HEK293 (cell line): Measurements from ENCODE around the gene PAX2.

Experiments
- CTCF ChIA-PET: fragments of 350-600 bp; formaldehyde crosslinking; extraction: SDS; loops from one replicate; lab custom pipeline; 2021; ENCODE audit warnings: antibody characterized with exemption; lab: Yijun Ruan, JAX
- POLR2A ChIA-PET: fragments of 300-600 bp; formaldehyde crosslinking; extraction: SDS; loops from one replicate; lab custom pipeline; 2020; ENCODE audit warnings: antibody characterized with exemption, inconsistent platforms; lab: Yijun Ruan, JAX
- H3K27ac ChIP-seq: fragments of 200-500 bp; sonication (Bioruptor generic); 2 replicates; pipeline ENCODE4 v1.5.1; 2014; ENCODE audit warnings: low read depth, low read length, control low read depth, inconsistent platforms; ENCODE audit errors: extremely low read depth
- H3K36me3 ChIP-seq, 2 experiments: fragments of 200-500 bp in 1 of 2; sonication (Bioruptor generic) in 1 of 2; 1 replicate in 1 of 2; 2 replicates in 1 of 2; pipeline ENCODE4 v1.5.1; 2014 to 2017; ENCODE audit warnings: inconsistent platforms in 2 of 2, low read length in 2 of 2; ENCODE audit not compliant: control insufficient read depth in 2 of 2, insufficient read depth in 1 of 2
- H3K4me1 ChIP-seq: fragments of 200-500 bp; sonication (Bioruptor generic); 2 replicates; pipeline ENCODE4 v1.5.1; 2014; ENCODE audit warnings: mild to moderate bottlenecking, low read length, inconsistent platforms; ENCODE audit not compliant: control insufficient read depth, insufficient read depth
- H3K4me3 ChIP-seq: 2 replicates; pipeline ENCODE4 v1.5.1; 2011; ENCODE audit warnings: low read depth, mild to moderate bottlenecking, control low read depth, low read length, moderate library complexity
- H3K9me3 ChIP-seq: fragments of 200-500 bp; sonication (Bioruptor generic); 2 replicates; pipeline ENCODE4 v1.5.1; 2014; ENCODE audit warnings: low read depth, low read length, inconsistent platforms; ENCODE audit not compliant: control insufficient read depth, insufficient read depth
- EGR2 ChIP-seq: fragments of 450-650 bp; formaldehyde crosslinking; IDR thresholded peaks from 2 replicates; pipeline ENCODE4 v1.5.1; 2016; ENCODE audit warnings: low read depth, missing biosample characterization, missing genetic modification characterization
- HIC1 ChIP-seq: fragments of 450-650 bp; formaldehyde crosslinking; IDR thresholded peaks from 2 replicates; pipeline ENCODE4 v1.5.1; 2016; ENCODE audit warnings: missing biosample characterization, missing genetic modification characterization
- INSM2 ChIP-seq: fragments of 450-650 bp; formaldehyde crosslinking; IDR thresholded peaks from 2 replicates; pipeline ENCODE4 v1.5.1; 2016; ENCODE audit warnings: missing biosample characterization, missing genetic modification characterization
- KLF16 ChIP-seq: fragments of 450-650 bp; formaldehyde crosslinking; IDR thresholded peaks from 2 replicates; pipeline ENCODE4 v1.5.1; 2017; ENCODE audit warnings: missing biosample characterization, missing genetic modification characterization
- KLF17 ChIP-seq: fragments of 450-650 bp; formaldehyde crosslinking; IDR thresholded peaks from 2 replicates; pipeline ENCODE4 v1.5.1; 2016; ENCODE audit warnings: missing biosample characterization, missing genetic modification characterization
- PRDM10 ChIP-seq: fragments of 450-650 bp; formaldehyde crosslinking; IDR thresholded peaks from 2 replicates; pipeline ENCODE4 v1.5.1; 2016; ENCODE audit warnings: missing biosample characterization, missing genetic modification characterization
- SALL2 ChIP-seq: fragments of 450-650 bp; formaldehyde crosslinking; IDR thresholded peaks from 2 replicates; pipeline ENCODE4 v1.5.0; 2017; ENCODE audit warnings: missing biosample characterization, mild to moderate bottlenecking, missing genetic modification characterization, borderline replicate concordance
- SP3 ChIP-seq: fragments of 450-650 bp; formaldehyde crosslinking; IDR thresholded peaks from 2 replicates; pipeline ENCODE4 v1.5.1; 2016; ENCODE audit warnings: missing biosample characterization, missing genetic modification characterization
- ZBTB17 ChIP-seq: fragments of 450-650 bp; formaldehyde crosslinking; IDR thresholded peaks from 2 replicates; pipeline ENCODE4 v1.5.1; 2016; ENCODE audit warnings: missing biosample characterization, missing genetic modification characterization
- ZBTB21 ChIP-seq: fragments of 450-650 bp; formaldehyde crosslinking; IDR thresholded peaks from 2 replicates; pipeline ENCODE4 v1.5.1; 2017; ENCODE audit warnings: missing biosample characterization, missing genetic modification characterization
- ZBTB26 ChIP-seq: fragments of 450-650 bp; formaldehyde crosslinking; optimal IDR thresholded peaks from 2 replicates; pipeline ENCODE3; 2016; ENCODE audit warnings: missing biosample characterization, mild to moderate bottlenecking, missing genetic modification characterization
- ZNF202 ChIP-seq: fragments of 450-650 bp; formaldehyde crosslinking; IDR thresholded peaks from 2 replicates; pipeline ENCODE4 v1.5.1; 2016; ENCODE audit warnings: missing biosample characterization, missing genetic modification characterization, borderline replicate concordance
- ZNF211 ChIP-seq: fragments of 450-650 bp; formaldehyde crosslinking; IDR thresholded peaks from 2 replicates; pipeline ENCODE4 v1.5.1; 2016; ENCODE audit warnings: low read depth, missing biosample characterization, missing genetic modification characterization
- ZNF292 ChIP-seq: fragments of 450-650 bp; formaldehyde crosslinking; IDR thresholded peaks from 2 replicates; pipeline ENCODE4 v1.5.1; 2016; ENCODE audit warnings: low read depth, missing biosample characterization, missing genetic modification characterization, borderline replicate concordance
- ZNF449 ChIP-seq: fragments of 450-650 bp; formaldehyde crosslinking; IDR thresholded peaks from 2 replicates; pipeline ENCODE4 v1.5.1; 2017; ENCODE audit warnings: missing biosample characterization, mild to moderate bottlenecking, missing genetic modification characterization, moderate library complexity
- ZNF600 ChIP-seq: fragments of 450-650 bp; formaldehyde crosslinking; IDR thresholded peaks from 2 replicates; pipeline ENCODE4 v1.5.1; 2016; ENCODE audit warnings: missing biosample characterization, missing genetic modification characterization
- ZNF621 ChIP-seq: fragments of 450-650 bp; formaldehyde crosslinking; IDR thresholded peaks from 2 replicates; pipeline ENCODE4 v1.5.1; 2017; ENCODE audit warnings: missing biosample characterization, missing genetic modification characterization
- ZNF623 ChIP-seq: fragments of 450-650 bp; formaldehyde crosslinking; IDR thresholded peaks from 2 replicates; pipeline ENCODE4 v1.5.1; 2016; ENCODE audit warnings: missing biosample characterization, missing genetic modification characterization
- ZNF639 ChIP-seq: fragments of 450-650 bp; formaldehyde crosslinking; IDR thresholded peaks from 2 replicates; pipeline ENCODE4 v1.5.1; 2016; ENCODE audit warnings: missing biosample characterization, missing genetic modification characterization
- ZNF660 ChIP-seq: fragments of 450-650 bp; IDR thresholded peaks from 2 replicates; pipeline ENCODE4 v1.5.1; 2018; ENCODE audit warnings: missing biosample characterization, mild to moderate bottlenecking, missing genetic modification characterization
- ZNF692 ChIP-seq: fragments of 450-650 bp; formaldehyde crosslinking; IDR thresholded peaks from 2 replicates; pipeline ENCODE4 v1.5.1; 2016; ENCODE audit warnings: missing biosample characterization, missing genetic modification characterization

The PAX2 gene

GRCh38 chr10:100841528-100841927, 96.1 kb downstream of the PAX2 start (continued):
- no peak for TF ChIP-seq ZNF621 (tag by site-specific recombination)
- no peak for TF ChIP-seq ZNF639 (tag by site-specific recombination)
- TF ChIP-seq ZNF211 (tag by site-specific recombination) = no peak

- H3K27ac ChIP-seq = no peak overlapping the region
- ChIA-PET CTCF (interaction anchor here (0.9 to 2.3 kb wide), 3 partner anchors 24 to 31 kb away, joined by 3 to 9 read pairs (median 5); no protein-coding TSS in a partner anchor), POLR2A (no interaction called here)
- no peak overlapping the region for H3K4me3 ChIP-seq
- H3K9me3 ChIP-seq = no peaks in the 10 kb centered on the region
- no peaks in the 10 kb centered on the region for H3K36me3 ChIP-seq
- no peaks in the 10 kb centered on the region for H3K4me1 ChIP-seq
- TF ChIP-seq SP3 (no peak), PRDM10 (tag by site-specific recombination) (no peak), ZNF692 (tag by site-specific recombination) (peak; percentile 75), HIC1 (peak; percentile 46; the same call in 1 of the 2 replicates), EGR2 (no peak), ZBTB21 (peak; percentile 37), ZNF600 (tag by site-specific recombination) (0 out of 2 replicates have a peak, but pooled peaks have one; percentile 13), ZBTB17 (peak; percentile 50; the same call in 1 of the 2 replicates), ZNF292 (no peak), KLF17 (tag by site-specific recombination) (no peak), KLF16 (tag by site-specific recombination) (no peak), SALL2 (no peak), ZNF623 (tag by site-specific recombination) (no peak), ZNF660 (tag by site-specific recombination) (0 out of 2 replicates have a peak, but pooled peaks have one; percentile 32), ZNF202 (no peak), ZBTB26 (tag by site-specific recombination) (no peak), ZNF449 (tag by site-specific recombination) (no peak), INSM2 (tag by site-specific recombination) (0 out of 2 replicates have a peak, but pooled peaks have one; percentile 52)
Observed at GRCh38 chr10:100847440-100847839, 102.1 kb downstream of the PAX2 start.
